ENCODE data around the gene FTL.

Gene FTL

DNA sequence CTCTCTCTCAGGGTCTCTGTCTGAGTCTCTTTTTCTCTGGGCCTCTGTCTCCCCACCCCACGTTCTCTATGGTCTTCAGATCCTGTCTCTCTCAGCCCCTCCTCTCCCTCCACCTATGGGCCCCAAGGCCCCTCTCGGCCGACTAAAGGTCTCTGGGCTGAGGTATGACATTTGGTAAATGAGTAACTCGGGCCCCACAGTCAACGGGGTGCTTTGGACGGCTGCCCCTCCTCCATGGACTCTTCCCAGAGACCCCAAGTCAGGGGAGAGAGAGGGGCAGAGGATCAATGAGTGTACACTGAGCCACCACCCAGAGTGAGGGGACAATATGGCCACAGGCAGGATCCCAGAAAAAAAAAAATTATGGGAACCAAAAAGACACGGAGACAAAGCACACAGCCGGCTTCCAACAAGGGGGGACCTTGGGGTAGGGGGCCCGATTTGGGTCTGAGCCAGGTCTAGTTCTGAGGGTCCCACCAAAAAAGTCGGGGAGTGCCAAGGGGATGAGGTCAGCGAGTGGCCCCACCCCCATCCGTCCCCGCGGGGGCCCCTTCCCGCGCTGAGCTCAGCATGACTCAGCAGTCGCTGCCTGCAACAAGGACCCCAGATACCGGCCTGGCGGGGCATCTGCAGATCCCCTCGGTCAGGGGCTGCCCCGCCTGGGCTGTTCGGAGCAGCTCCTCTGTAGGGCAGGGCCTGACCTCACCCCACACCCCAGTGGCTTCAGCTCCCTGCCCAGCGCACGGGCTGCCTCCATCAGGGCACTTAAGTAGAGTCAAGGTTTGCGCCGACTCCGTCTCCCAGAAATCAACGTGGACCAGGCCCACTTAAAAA, 1.5 kb upstream of the FTL start:
- DNase-seq (ENCODE audit: low read depth in 1 of 2, low spot score in 1 of 2): no peak
- in situ Hi-C loops (cut with HindIII; ENCODE audit: low pct_unique_long_range_greater_than_20kb, low sequenced_read_pairs): no loop called here
- no peak for TF ChIP-seq JUND (IDR thresholded peaks at IDR 0.05; ENCODE audit: low read depth)

GRCh38 chr19:48964205-48965039, 687 bp upstream of the FTL start:
- TF ChIP-seq JUND (IDR thresholded peaks at IDR 0.05; ENCODE audit: low read depth): no peak
- no peak for DNase-seq (ENCODE audit: low read depth in 1 of 2, low spot score in 1 of 2)
- in situ Hi-C loops (cut with HindIII; ENCODE audit: low pct_unique_long_range_greater_than_20kb, low sequenced_read_pairs): no loop called here

- in situ Hi-C loops (cut with HindIII; ENCODE audit: low pct_unique_long_range_greater_than_20kb, low sequenced_read_pairs): no loop called here
- no peak for TF ChIP-seq JUND (IDR thresholded peaks at IDR 0.05; ENCODE audit: low read depth)
These were observed 864 bp downstream of the FTL start for GRCh38 chr19:48965806-48966540.

GRCh38 chr19:48966541-48967345, 1.6 kb downstream of the FTL start:
- in situ Hi-C loops (cut with HindIII; ENCODE audit: low pct_unique_long_range_greater_than_20kb, low sequenced_read_pairs): no loop called here
- DNase-seq (ENCODE audit: low read depth in 1 of 2, low spot score in 1 of 2): no peak
- TF ChIP-seq JUND (IDR thresholded peaks at IDR 0.05; ENCODE audit: low read depth): no peak

More at GRCh38 chr19:48965806-48966540, 864 bp downstream of the FTL start:
- DNase-seq (ENCODE audit: low read depth in 1 of 2, low spot score in 1 of 2): peak; percentile 65 to 90

GRCh38 chr19:48967346-48968178, 2.5 kb downstream of the FTL start:
- no peak for TF ChIP-seq JUND (IDR thresholded peaks at IDR 0.05; ENCODE audit: low read depth)
- DNase-seq (ENCODE audit: low read depth in 1 of 2, low spot score in 1 of 2): no peak
- in situ Hi-C loops (cut with HindIII; ENCODE audit: low pct_unique_long_range_greater_than_20kb, low sequenced_read_pairs): no loop called here

DNA sequence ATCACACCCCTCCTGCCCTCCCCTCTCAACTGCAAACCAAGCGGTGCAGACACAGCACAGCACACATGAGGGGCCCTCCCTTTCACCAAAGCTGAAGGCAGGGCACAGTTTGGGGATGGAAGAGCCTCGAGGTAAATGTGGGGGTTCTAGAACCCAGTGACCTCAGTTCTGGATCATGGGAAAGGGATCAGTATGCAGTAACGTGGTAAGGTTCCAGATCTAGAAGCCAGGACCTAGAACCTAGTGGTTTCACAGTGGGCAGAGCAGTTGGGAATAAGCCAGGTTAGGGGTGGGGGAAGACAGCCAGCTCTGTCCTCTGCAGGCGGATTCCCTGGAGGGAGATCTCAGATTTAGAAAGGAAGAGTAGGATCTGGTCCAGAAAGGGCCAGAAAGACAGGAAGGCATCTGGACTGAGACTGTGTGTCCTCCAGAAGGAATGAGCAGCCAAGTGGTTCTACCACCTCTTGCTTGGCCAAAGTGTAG, 3.1 kb downstream of the FTL start:
- no peak for DNase-seq (ENCODE audit: low read depth in 1 of 2, low spot score in 1 of 2)

DNA sequence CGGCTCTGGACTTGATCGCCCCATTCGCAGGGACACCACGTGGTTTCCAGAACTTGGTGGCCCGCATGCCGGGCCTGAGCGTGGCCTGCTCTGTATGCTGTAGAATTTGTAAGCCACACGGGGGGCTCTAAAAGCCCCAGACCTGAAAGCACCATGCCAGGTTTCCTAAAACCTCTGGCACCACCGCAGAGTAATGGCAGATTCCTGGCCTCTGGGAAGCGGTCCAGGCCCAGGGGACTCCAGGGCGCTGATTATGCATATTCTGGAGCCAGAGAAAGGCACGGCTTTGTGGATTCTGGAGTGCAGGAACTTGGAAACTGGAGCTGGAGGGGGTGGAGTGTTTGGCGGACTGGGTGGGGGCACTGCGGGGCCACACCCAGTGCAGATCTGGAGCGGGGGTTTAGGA, 3.7 kb downstream of the FTL start:
- no peak for DNase-seq (ENCODE audit: low read depth in 1 of 2, low spot score in 1 of 2)
- in situ Hi-C loops (cut with HindIII; ENCODE audit: low pct_unique_long_range_greater_than_20kb, low sequenced_read_pairs): no loop called here
- TF ChIP-seq JUND (IDR thresholded peaks at IDR 0.05; ENCODE audit: low read depth): no peak

More for the DNA sequence above, 3.1 kb downstream of the FTL start:
- no peak for TF ChIP-seq JUND (IDR thresholded peaks at IDR 0.05; ENCODE audit: low read depth)
- in situ Hi-C loops (cut with HindIII; ENCODE audit: low pct_unique_long_range_greater_than_20kb, low sequenced_read_pairs): no loop called here

DNA sequence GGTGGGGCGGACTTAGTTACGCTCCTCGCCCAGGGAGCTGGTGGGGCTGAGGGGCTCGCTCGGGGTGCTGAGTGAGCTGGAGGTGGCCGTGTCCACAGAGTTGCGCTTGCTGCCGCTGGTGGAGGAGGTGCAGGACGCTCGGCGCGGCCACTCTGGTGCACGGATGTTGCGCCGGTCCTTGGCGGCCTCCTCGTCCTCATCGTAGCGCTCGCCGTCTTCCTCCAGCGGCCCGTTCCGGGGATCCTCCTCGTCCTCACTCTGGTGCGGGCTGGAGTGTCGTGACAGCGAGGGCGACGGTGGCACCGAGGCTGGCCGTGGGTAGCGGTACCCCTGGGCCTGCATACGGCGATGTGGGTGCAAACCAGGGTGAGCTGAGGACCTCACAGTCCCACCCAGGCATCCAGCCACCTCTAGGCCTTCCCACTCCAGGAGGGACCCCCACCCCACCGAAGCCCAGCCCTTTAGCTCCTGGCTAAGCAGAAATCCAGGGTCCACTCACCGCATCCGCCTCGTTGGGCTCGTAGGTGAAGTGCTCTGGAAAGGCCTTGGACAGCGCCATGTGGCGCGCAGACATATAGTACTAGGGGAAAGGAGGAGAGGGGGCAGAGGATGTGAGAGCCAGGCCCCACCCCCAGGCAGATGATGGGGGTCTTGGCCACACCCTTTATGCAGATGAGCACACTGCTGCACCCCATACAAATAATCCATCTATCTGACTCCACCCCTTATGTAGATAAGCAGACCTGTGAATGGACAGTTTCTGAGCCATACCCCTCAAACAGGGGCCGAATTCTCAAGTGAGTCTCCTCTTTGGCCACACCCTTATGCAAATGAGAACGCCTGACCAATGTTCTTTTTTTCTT, 4.4 kb downstream of the FTL start:
- TF ChIP-seq JUND (IDR thresholded peaks at IDR 0.05; ENCODE audit: low read depth): no peak
- peak in 1 of 2 experiments; percentile 72 for DNase-seq (ENCODE audit: low read depth in 1 of 2, low spot score in 1 of 2)
- in situ Hi-C loops (cut with HindIII; ENCODE audit: low pct_unique_long_range_greater_than_20kb, low sequenced_read_pairs): no loop called here

DNA sequence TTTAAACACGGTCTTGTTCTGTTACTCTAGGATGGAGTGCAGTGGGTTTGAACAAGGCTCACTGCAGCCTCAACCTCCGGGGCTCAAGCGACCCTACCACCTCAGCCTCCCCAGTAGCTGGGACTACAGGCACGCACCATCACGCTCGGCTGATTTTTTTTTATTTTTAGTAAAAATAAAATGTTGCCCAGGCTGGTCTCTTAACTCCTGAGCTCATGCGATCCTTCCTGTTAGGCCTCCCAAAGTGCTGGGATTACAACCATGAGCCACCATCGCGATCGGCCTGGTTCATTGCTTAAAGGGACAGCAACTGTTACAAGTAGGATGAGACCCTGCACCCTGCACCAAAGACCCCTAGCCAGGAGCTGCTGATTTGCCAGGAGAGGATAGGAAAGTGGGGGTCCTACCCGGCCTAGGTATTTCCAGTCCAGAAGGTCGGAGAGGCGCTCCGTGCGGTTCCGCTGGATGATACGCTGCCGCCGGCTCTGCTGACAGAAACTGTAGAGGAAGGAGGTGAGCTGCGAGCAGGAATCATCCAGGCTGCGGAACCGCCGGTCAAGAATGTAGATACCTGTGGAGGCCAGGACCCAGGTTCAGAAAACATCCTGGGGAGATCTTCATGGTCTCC, 5.1 kb downstream of the FTL start:
- TF ChIP-seq JUND (IDR thresholded peaks at IDR 0.05; ENCODE audit: low read depth): no peak
- in situ Hi-C loops (cut with HindIII; ENCODE audit: low pct_unique_long_range_greater_than_20kb, low sequenced_read_pairs): no loop called here
- no peak for DNase-seq (ENCODE audit: low read depth in 1 of 2, low spot score in 1 of 2)

GRCh38 chr19:48970923-48971395, 5.8 kb downstream of the FTL start:
- in situ Hi-C loops (cut with HindIII; ENCODE audit: low pct_unique_long_range_greater_than_20kb, low sequenced_read_pairs): no loop called here
- TF ChIP-seq JUND (IDR thresholded peaks at IDR 0.05; ENCODE audit: low read depth): no peak

More at GRCh38 chr19:48970923-48971395, 5.8 kb downstream of the FTL start:
- peak in 1 of 2 experiments; percentile 53 for DNase-seq (ENCODE audit: low read depth in 1 of 2, low spot score in 1 of 2)
